GM06990 (cell line): ENCODE measurements around the gene GPR180.

Source experiments
- DNase-seq: peaks from one replicate; pipeline ENCODE4 v3.0.0-alpha.2; 2011; ENCODE audit not compliant: insufficient read length; ENCODE audit errors: extremely low read depth
- H3K27me3 ChIP-seq: replicated peaks from 2 replicates; pipeline ENCODE4 v1.6.0; 2011; ENCODE audit warnings: low read length; ENCODE audit not compliant: control insufficient read depth, insufficient read depth
- H3K36me3 ChIP-seq: 2 replicates; pipeline ENCODE4 v1.5.1; 2011; ENCODE audit warnings: low read length; ENCODE audit not compliant: control insufficient read depth, insufficient read depth
- H3K4me3 ChIP-seq: replicated peaks from 2 replicates; pipeline ENCODE4 v1.5.1; 2011; ENCODE audit warnings: low read depth, mild to moderate bottlenecking, control low read depth, low read length
- TF ChIP-seq, protein P1 (sequence below): IDR thresholded peaks from 2 replicates; pipeline ENCODE4 v1.5.1; 2011; ENCODE audit warnings: low read length, control low read depth, mild to moderate bottlenecking, inconsistent platforms; ENCODE audit not compliant: insufficient read depth, poor library complexity, severe bottlenecking

Gene GPR180

GRCh38 chr13:94674609-94675348 is 73.1 kb downstream of the GPR180 start:
- no peaks in the 10 kb centered on the region for H3K36me3 ChIP-seq
- no peak for DNase-seq
- no peaks in the 10 kb centered on the region; the same call in none of the 2 replicates for H3K27me3 ChIP-seq
- no peak overlapping the region for H3K4me3 ChIP-seq
- TF ChIP-seq, protein P1, sequence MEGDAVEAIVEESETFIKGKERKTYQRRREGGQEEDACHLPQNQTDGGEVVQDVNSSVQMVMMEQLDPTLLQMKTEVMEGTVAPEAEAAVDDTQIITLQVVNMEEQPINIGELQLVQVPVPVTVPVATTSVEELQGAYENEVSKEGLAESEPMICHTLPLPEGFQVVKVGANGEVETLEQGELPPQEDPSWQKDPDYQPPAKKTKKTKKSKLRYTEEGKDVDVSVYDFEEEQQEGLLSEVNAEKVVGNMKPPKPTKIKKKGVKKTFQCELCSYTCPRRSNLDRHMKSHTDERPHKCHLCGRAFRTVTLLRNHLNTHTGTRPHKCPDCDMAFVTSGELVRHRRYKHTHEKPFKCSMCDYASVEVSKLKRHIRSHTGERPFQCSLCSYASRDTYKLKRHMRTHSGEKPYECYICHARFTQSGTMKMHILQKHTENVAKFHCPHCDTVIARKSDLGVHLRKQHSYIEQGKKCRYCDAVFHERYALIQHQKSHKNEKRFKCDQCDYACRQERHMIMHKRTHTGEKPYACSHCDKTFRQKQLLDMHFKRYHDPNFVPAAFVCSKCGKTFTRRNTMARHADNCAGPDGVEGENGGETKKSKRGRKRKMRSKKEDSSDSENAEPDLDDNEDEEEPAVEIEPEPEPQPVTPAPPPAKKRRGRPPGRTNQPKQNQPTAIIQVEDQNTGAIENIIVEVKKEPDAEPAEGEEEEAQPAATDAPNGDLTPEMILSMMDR, result peak; percentile 83

DNA sequence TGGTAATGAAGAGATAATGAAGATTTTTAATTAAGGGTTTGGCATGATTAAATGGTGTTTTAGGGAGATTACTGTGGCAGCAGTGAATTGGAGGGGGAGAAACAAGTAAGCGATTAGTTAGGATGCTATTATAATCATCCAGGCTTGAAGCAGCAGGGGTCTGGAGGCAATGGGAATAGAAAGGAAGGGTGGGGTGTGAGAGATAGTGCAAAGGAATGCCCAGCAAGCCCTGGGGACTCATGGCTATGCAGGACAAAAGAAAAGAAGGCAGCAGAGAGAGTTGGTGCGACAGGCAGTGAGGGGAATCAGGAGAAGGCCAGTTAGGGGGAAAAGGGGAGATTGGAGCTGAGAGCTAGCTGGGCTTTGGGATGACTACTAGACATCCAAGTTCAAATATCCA is 76.1 kb downstream of the GPR180 start:
- Histone ChIP-seq H3K27me3 (no peaks in the 10 kb centered on the region; the same call in none of the 2 replicates), H3K36me3 (no peaks in the 10 kb centered on the region), H3K4me3 (no peak overlapping the region)
- TF ChIP-seq, protein P1, result no peak
- DNase-seq, result no peak

- no peak for DNase-seq
- TF ChIP-seq, protein P1, result no peak
- H3K36me3 ChIP-seq, result no peaks in the 10 kb centered on the region
- no peaks in the 10 kb centered on the region; the same call in none of the 2 replicates for H3K27me3 ChIP-seq
- no peak overlapping the region for H3K4me3 ChIP-seq
Measured at GRCh38 chr13:94678845-94679244, 77.2 kb downstream of the GPR180 start.

DNA sequence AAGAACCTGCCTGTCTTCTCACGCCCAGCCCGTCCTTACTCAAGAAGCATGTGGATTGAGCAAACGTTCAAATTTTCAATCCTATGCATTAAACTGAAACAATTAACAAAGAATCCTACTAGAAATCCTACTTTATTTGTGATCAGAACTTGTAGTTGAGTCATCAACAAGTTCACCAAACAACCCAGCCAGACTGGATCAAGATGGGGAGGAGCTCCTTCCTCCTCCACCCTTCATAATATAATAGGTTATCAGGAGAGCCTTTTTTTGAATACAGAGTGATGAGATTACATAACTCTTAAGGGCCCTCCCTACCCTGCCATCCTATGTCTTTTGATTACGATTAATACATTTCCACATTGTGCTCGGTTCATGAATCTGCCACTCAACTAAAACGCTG is 78.0 kb downstream of the GPR180 start:
- DNase-seq, result no peak
- H3K27me3 ChIP-seq, result no peaks in the 10 kb centered on the region; the same call in none of the 2 replicates
- H3K4me3 ChIP-seq, result no peak overlapping the region
- TF ChIP-seq, protein P1, result no peak
- no peaks in the 10 kb centered on the region for H3K36me3 ChIP-seq

DNA sequence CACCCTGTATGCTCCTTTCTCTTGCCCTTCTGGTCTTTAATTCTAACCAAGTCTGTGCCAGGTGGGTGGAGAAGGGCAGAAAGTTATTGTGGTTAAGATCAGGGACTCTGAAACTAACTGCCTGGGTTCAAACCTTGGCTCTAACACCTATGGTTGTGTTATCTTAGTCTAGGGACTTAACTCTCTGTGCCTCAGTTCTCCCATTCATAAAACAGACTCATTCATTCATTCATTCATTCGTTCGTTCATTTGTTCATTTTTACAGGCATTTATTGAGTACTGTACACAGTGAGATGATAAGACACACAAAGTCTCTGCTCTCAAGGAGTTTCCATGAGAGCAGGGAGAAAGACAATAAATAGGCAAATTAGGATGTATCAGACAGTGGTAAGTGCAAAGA is 80.6 kb downstream of the GPR180 start:
- TF ChIP-seq, protein P1, result no peak
- H3K27me3 ChIP-seq, result no peaks in the 10 kb centered on the region; the same call in none of the 2 replicates

More for the DNA sequence above, 80.6 kb downstream of the GPR180 start:
- H3K4me3 ChIP-seq, result no peak overlapping the region
- no peak for DNase-seq
- no peaks in the 10 kb centered on the region for H3K36me3 ChIP-seq
